ENCODE results near the gene MBD5.

The MBD5 gene

GRCh38 chr2:148234143-148234542 is 213.3 kb downstream of the MBD5 start:
- DNase-seq: no peak

GRCh38 chr2:148237911-148238310 is 217.0 kb downstream of the MBD5 start:
- DNase-seq: no peak

GRCh38 chr2:148238561-148238960 is 217.7 kb downstream of the MBD5 start:
- no peak for DNase-seq

- no peak for DNase-seq
Observed at GRCh38 chr2:148240838-148241237, 219.9 kb downstream of the MBD5 start.

- DNase-seq: no peak
Observed at GRCh38 chr2:148244593-148245292, 223.9 kb downstream of the MBD5 start.

- DNase-seq: no peak
Observed at GRCh38 chr2:148251993-148252392, 231.1 kb downstream of the MBD5 start.

GRCh38 chr2:148252646-148253045 is 231.8 kb downstream of the MBD5 start:
- DNase-seq: no peak

- peak in 1 of 6 experiments; percentile 22 for DNase-seq
Observed at GRCh38 chr2:148253685-148254084, 232.8 kb downstream of the MBD5 start.

- DNase-seq: no peak
Observed at GRCh38 chr2:148255929-148256328, 235.0 kb downstream of the MBD5 start.

- DNase-seq: no peak
Observed at GRCh38 chr2:148257276-148257675, 236.4 kb downstream of the MBD5 start.

GRCh38 chr2:148258124-148258523 is 237.2 kb downstream of the MBD5 start:
- no peak for DNase-seq

- peak in 1 of 6 experiments; percentile 3 for DNase-seq
Observed at GRCh38 chr2:148259674-148260073, 238.8 kb downstream of the MBD5 start.

- DNase-seq: no peak
Observed at GRCh38 chr2:148263890-148264289, 243.0 kb downstream of the MBD5 start.

- DNase-seq: no peak
Observed at GRCh38 chr2:148273158-148273691, 252.3 kb downstream of the MBD5 start.

- DNase-seq: no peak
Observed at GRCh38 chr2:148279216-148279615, 258.3 kb downstream of the MBD5 start.

GRCh38 chr2:148282201-148282600 is 261.3 kb downstream of the MBD5 start:
- no peak for DNase-seq

GRCh38 chr2:148292431-148292830 is 271.5 kb downstream of the MBD5 start:
- DNase-seq: no peak

- no peak for DNase-seq
Observed at GRCh38 chr2:148298196-148298595, 277.3 kb downstream of the MBD5 start.

GRCh38 chr2:148299616-148300015 is 278.7 kb downstream of the MBD5 start:
- no peak for DNase-seq

- no peak for DNase-seq
Observed at GRCh38 chr2:148300544-148300943, 279.7 kb downstream of the MBD5 start.

- DNase-seq: no peak
Observed at GRCh38 chr2:148301362-148301761, 280.5 kb downstream of the MBD5 start.

GRCh38 chr2:148302526-148302925 is 281.6 kb downstream of the MBD5 start:
- DNase-seq: no peak

- no peak for DNase-seq
Observed at GRCh38 chr2:148303161-148303560, 282.3 kb downstream of the MBD5 start.

GRCh38 chr2:148305476-148305875 is 284.6 kb downstream of the MBD5 start:
- no peak for DNase-seq

- no peak for DNase-seq
Observed at GRCh38 chr2:148306027-148306426, 285.1 kb downstream of the MBD5 start.

All from stimulated activated naive CD4-positive, alpha-beta T cell (primary cell).